ENCODE measurements around the gene CCR4. TPM values are rescaled to one million over a fixed set of nuclear protein-coding genes. Genes with fewer than 3 reads are reported as not detected.
"Not testable (repeated sequence)": the region's sequence is repeated elsewhere in the genome, so short reads cannot be mapped to it uniquely, and the experiment has no call there.

The CCR4 gene
- total and polyA plus RNA-seq, 4 donors: 0.42 to 0.54 TPM; not detected in 2

GRCh38 chr3:32968920-32969389, 17.5 kb downstream of the CCR4 start:
- Histone ChIP-seq H3K9me3 (ENCODE audit: control insufficient read depth, low read length) (no peaks in the 10 kb centered on the region), H3K36me3 (ENCODE audit: control insufficient read depth in 1 of 2, insufficient read depth in 2 of 2, low read length in 1 of 2) (no peaks in the 10 kb centered on the region), H3K27ac (ENCODE audit: low read depth in 1 of 2, low read length in 2 of 2) (no peak overlapping the region), H3K27me3 (ENCODE audit: control insufficient read depth in 1 of 2, insufficient read depth in 2 of 2, low read length in 1 of 2) (no peaks in the 10 kb centered on the region), H3K4me3 (ENCODE audit: low read length in 2 of 2) (no peak overlapping the region), H3K4me1 (ENCODE audit: control insufficient read depth in 1 of 2, insufficient read depth in 2 of 2, low read length in 2 of 2) (no peaks in the 10 kb centered on the region)
- intact Hi-C loops (cut with DNase I): no loop called here
- ATAC-seq (ENCODE audit: low FRiP score) (no peak), DNase-seq (no peak)
- WGBS, 2 donors: 78 to 79% methylated on average over 6 of the region's 6 CpGs

- no peak for ATAC-seq (ENCODE audit: low FRiP score)
- intact Hi-C loops (cut with DNase I): no loop called here
- Histone ChIP-seq H3K27me3 (ENCODE audit: control insufficient read depth in 1 of 2, insufficient read depth in 2 of 2, low read length in 1 of 2) (no peaks in the 10 kb centered on the region), H3K9me3 (ENCODE audit: control insufficient read depth, low read length) (no peaks in the 10 kb centered on the region), H3K36me3 (ENCODE audit: control insufficient read depth in 1 of 2, insufficient read depth in 2 of 2, low read length in 1 of 2) (no peaks in the 10 kb centered on the region), H3K4me1 (ENCODE audit: control insufficient read depth in 1 of 2, insufficient read depth in 2 of 2, low read length in 2 of 2) (no peaks in the 10 kb centered on the region), H3K4me3 (ENCODE audit: low read length in 2 of 2) (no peak overlapping the region), H3K27ac (ENCODE audit: low read depth in 1 of 2, low read length in 2 of 2) (no peak overlapping the region)
- WGBS, 2 donors: 81 to 86% methylated on average over 4 of the region's 4 CpGs
- DNase-seq: no peak
These were observed 18.2 kb downstream of the CCR4 start for GRCh38 chr3:32969656-32970055.

GRCh38 chr3:32971291-32971690, 19.8 kb downstream of the CCR4 start:
- WGBS, 2 donors: 76 to 85% methylated on average over 7 of the region's 7 CpGs
- H3K27me3 ChIP-seq (ENCODE audit: control insufficient read depth in 1 of 2, insufficient read depth in 2 of 2, low read length in 1 of 2); H3K4me3 ChIP-seq (ENCODE audit: low read length in 2 of 2); H3K36me3 ChIP-seq (ENCODE audit: control insufficient read depth in 1 of 2, insufficient read depth in 2 of 2, low read length in 1 of 2); intact Hi-C loops (cut with DNase I); DNase-seq; H3K9me3 ChIP-seq (ENCODE audit: control insufficient read depth, low read length); H3K27ac ChIP-seq (ENCODE audit: low read depth in 1 of 2, low read length in 2 of 2); ATAC-seq (ENCODE audit: low FRiP score); H3K4me1 ChIP-seq (ENCODE audit: control insufficient read depth in 1 of 2, insufficient read depth in 2 of 2, low read length in 2 of 2): not testable (repeated sequence)

- no peaks in the 10 kb centered on the region for H3K27me3 ChIP-seq (ENCODE audit: control insufficient read depth in 1 of 2, insufficient read depth in 2 of 2, low read length in 1 of 2)
- H3K4me3 ChIP-seq (ENCODE audit: low read length in 2 of 2): no peak overlapping the region
- no peaks in the 10 kb centered on the region for H3K4me1 ChIP-seq (ENCODE audit: control insufficient read depth in 1 of 2, insufficient read depth in 2 of 2, low read length in 2 of 2)
- H3K9me3 ChIP-seq (ENCODE audit: control insufficient read depth, low read length): no peaks in the 10 kb centered on the region
- no peak overlapping the region for H3K27ac ChIP-seq (ENCODE audit: low read depth in 1 of 2, low read length in 2 of 2)
- DNase-seq (no peak), ATAC-seq (ENCODE audit: low FRiP score) (no peak)
- intact Hi-C loops (cut with DNase I): no loop called here
- whole genome bisulfite sequencing, 2 donors: 88 to 91% methylated on average over 4 of the region's 4 CpGs
- H3K36me3 ChIP-seq (ENCODE audit: control insufficient read depth in 1 of 2, insufficient read depth in 2 of 2, low read length in 1 of 2): no peaks in the 10 kb centered on the region
These were observed 21.2 kb downstream of the CCR4 start for GRCh38 chr3:32972482-32973146.

GRCh38 chr3:32973982-32974381, 22.5 kb downstream of the CCR4 start:
- WGBS, 2 donors: 92% methylated on average over 1 of the region's 1 CpG
- ATAC-seq (ENCODE audit: low FRiP score) (no peak), DNase-seq (no peak)
- intact Hi-C loops (cut with DNase I): no loop called here
- H3K9me3 ChIP-seq (ENCODE audit: control insufficient read depth, low read length): no peaks in the 10 kb centered on the region
- no peaks in the 10 kb centered on the region for H3K27me3 ChIP-seq (ENCODE audit: control insufficient read depth in 1 of 2, insufficient read depth in 2 of 2, low read length in 1 of 2)
- H3K4me3 ChIP-seq (ENCODE audit: low read length in 2 of 2): no peak overlapping the region
- H3K4me1 ChIP-seq (ENCODE audit: control insufficient read depth in 1 of 2, insufficient read depth in 2 of 2, low read length in 2 of 2): no peaks in the 10 kb centered on the region
- no peaks in the 10 kb centered on the region for H3K36me3 ChIP-seq (ENCODE audit: control insufficient read depth in 1 of 2, insufficient read depth in 2 of 2, low read length in 1 of 2)
- H3K27ac ChIP-seq (ENCODE audit: low read depth in 1 of 2, low read length in 2 of 2): no peak overlapping the region

- Histone ChIP-seq H3K27ac (ENCODE audit: low read depth in 1 of 2, low read length in 2 of 2) (no peak overlapping the region), H3K36me3 (ENCODE audit: control insufficient read depth in 1 of 2, insufficient read depth in 2 of 2, low read length in 1 of 2) (no peaks in the 10 kb centered on the region), H3K9me3 (ENCODE audit: control insufficient read depth, low read length) (no peaks in the 10 kb centered on the region), H3K27me3 (ENCODE audit: control insufficient read depth in 1 of 2, insufficient read depth in 2 of 2, low read length in 1 of 2) (no peaks in the 10 kb centered on the region), H3K4me3 (ENCODE audit: low read length in 2 of 2) (no peak overlapping the region), H3K4me1 (ENCODE audit: control insufficient read depth in 1 of 2, insufficient read depth in 2 of 2, low read length in 2 of 2) (no peaks in the 10 kb centered on the region)
- 86 to 92% methylated on average over 6 of the region's 6 CpGs for WGBS, 2 donors
- intact Hi-C loops (cut with DNase I): no loop called here
- ATAC-seq (ENCODE audit: low FRiP score): no peak
- DNase-seq: no peak
These were observed 24.6 kb downstream of the CCR4 start for GRCh38 chr3:32975891-32976595.

- no peak for ATAC-seq (ENCODE audit: low FRiP score)
- intact Hi-C loops (cut with DNase I): no loop called here
- no peaks in the 10 kb centered on the region for H3K9me3 ChIP-seq (ENCODE audit: control insufficient read depth, low read length)
- H3K27me3 ChIP-seq (ENCODE audit: control insufficient read depth in 1 of 2, insufficient read depth in 2 of 2, low read length in 1 of 2): no peaks in the 10 kb centered on the region
- no peak for DNase-seq
- WGBS, 2 donors: 64 to 69% methylated on average over 10 of the region's 10 CpGs
- no peak overlapping the region for H3K4me3 ChIP-seq (ENCODE audit: low read length in 2 of 2)
- H3K4me1 ChIP-seq (ENCODE audit: control insufficient read depth in 1 of 2, insufficient read depth in 2 of 2, low read length in 2 of 2): no peaks in the 10 kb centered on the region
- no peaks in the 10 kb centered on the region for H3K36me3 ChIP-seq (ENCODE audit: control insufficient read depth in 1 of 2, insufficient read depth in 2 of 2, low read length in 1 of 2)
- no peak overlapping the region for H3K27ac ChIP-seq (ENCODE audit: low read depth in 1 of 2, low read length in 2 of 2)
These were observed 26.4 kb downstream of the CCR4 start for GRCh38 chr3:32977861-32978260.

- no peak overlapping the region for H3K27ac ChIP-seq (ENCODE audit: low read depth in 1 of 2, low read length in 2 of 2)
- intact Hi-C loops (cut with DNase I): no loop called here
- no peaks in the 10 kb centered on the region for H3K36me3 ChIP-seq (ENCODE audit: control insufficient read depth in 1 of 2, insufficient read depth in 2 of 2, low read length in 1 of 2)
- ATAC-seq (ENCODE audit: low FRiP score): no peak
- H3K9me3 ChIP-seq (ENCODE audit: control insufficient read depth, low read length): no peaks in the 10 kb centered on the region
- no peak for DNase-seq
- WGBS, 2 donors: 78 to 83% methylated on average over 5 of the region's 5 CpGs
- no peaks in the 10 kb centered on the region for H3K4me1 ChIP-seq (ENCODE audit: control insufficient read depth in 1 of 2, insufficient read depth in 2 of 2, low read length in 2 of 2)
- no peaks in the 10 kb centered on the region for H3K27me3 ChIP-seq (ENCODE audit: control insufficient read depth in 1 of 2, insufficient read depth in 2 of 2, low read length in 1 of 2)
- no peak overlapping the region for H3K4me3 ChIP-seq (ENCODE audit: low read length in 2 of 2)
These were observed 26.9 kb downstream of the CCR4 start for GRCh38 chr3:32978331-32978730.

GRCh38 chr3:32983124-32983523, 31.7 kb downstream of the CCR4 start:
- ATAC-seq (ENCODE audit: low FRiP score): no peak
- Histone ChIP-seq H3K27me3 (ENCODE audit: control insufficient read depth in 1 of 2, insufficient read depth in 2 of 2, low read length in 1 of 2) (no peaks in the 10 kb centered on the region), H3K9me3 (ENCODE audit: control insufficient read depth, low read length) (no peaks in the 10 kb centered on the region), H3K27ac (ENCODE audit: low read depth in 1 of 2, low read length in 2 of 2) (no peak overlapping the region), H3K4me1 (ENCODE audit: control insufficient read depth in 1 of 2, insufficient read depth in 2 of 2, low read length in 2 of 2) (no peaks in the 10 kb centered on the region), H3K36me3 (ENCODE audit: control insufficient read depth in 1 of 2, insufficient read depth in 2 of 2, low read length in 1 of 2) (no peaks in the 10 kb centered on the region), H3K4me3 (ENCODE audit: low read length in 2 of 2) (no peak overlapping the region)
- no peak for DNase-seq
- intact Hi-C loops (cut with DNase I): no loop called here

Measured in aorta (tissue), 5 donors.